Posterior cingulate gyrus (tissue), 11 donors: ENCODE measurements around the gene SLC26A6.
A peak's percentile ranks its signal among the peaks of the same experiment; 100 is the strongest.

Experiments used
- DNase-seq, 10 donors: peaks; one replicate each; pipeline versions ENCODE4 v3.0.0 to v3.0.0-alpha.2; 2020 to 2021; ENCODE audit warnings: mixed read lengths in 3 of 10
- intact Hi-C: fragments of 100-400 bp; cut with DNase I; formaldehyde crosslinking; loops from one replicate; pipeline ENCODE4 v1.15.1; 2023

Gene SLC26A6

DNA sequence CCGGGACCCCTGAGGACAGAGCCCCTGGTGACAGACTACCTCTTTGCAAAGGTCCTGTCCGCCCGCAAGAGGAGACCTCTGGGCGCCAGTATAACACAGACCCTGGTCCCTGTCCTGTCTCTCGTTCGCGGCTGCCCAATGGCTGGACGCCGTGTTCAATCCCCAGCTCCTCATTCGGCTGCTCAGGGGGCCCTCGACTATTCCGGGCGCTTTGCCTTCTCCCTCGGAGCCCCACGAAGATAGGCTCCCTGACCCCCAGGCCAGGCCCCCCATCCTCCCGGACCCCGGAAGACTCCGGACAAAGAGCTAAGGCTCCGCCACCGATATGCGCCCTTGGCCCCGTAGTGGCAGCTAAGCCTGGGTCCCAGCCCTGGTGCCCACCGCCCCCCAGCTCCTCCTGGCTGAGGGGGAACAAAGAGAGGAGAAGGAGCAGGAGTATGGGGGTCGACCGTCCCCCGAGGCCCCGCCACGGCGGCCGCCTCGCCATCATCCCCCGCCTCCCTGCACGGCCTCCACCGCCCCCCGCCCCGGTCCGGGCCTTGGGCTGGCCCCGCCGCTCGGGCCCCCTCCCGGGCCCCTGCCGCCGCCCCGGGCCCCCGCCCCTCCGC lies 27.0 kb upstream of the SLC26A6 start:
- intact Hi-C loops, result no loop called here
- peak in 5 of 10 donors; percentile 27 to 88 (median 51) for DNase-seq

DNA sequence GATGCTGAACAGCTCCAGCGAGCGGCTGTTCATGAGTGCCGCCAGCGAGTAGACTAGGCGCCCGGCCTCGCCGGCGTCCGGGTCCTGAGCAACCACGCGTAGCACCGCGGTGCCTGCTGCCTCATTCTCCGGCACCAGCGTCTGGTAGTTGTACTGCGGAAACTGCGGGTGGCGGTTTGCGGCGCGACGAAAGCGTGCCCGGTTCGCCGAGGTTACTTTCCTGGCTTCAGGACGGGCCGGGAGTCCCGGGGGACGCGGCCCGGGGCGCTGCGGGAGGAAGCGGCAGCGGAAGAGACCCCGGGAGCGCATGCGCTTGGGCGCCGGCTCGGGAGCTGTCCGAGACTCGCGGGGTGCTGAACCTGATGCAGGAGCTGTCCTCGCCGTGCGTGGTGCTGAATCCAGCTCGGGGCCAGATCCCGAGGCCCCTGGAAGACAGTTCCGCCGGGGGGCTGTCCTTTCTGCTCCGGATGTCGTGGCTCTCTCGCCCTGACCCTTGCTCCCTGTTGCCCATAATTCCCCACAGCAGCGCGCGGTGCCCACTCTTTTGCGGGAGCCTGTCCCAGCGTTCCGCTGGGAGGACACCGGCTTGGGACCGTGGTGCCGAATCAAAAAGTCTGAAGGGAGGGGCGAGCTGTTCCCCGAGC lies 26.4 kb upstream of the SLC26A6 start:
- peak; percentile 41 to 94 (median 68) for DNase-seq
- intact Hi-C loops, result no loop called here

DNA sequence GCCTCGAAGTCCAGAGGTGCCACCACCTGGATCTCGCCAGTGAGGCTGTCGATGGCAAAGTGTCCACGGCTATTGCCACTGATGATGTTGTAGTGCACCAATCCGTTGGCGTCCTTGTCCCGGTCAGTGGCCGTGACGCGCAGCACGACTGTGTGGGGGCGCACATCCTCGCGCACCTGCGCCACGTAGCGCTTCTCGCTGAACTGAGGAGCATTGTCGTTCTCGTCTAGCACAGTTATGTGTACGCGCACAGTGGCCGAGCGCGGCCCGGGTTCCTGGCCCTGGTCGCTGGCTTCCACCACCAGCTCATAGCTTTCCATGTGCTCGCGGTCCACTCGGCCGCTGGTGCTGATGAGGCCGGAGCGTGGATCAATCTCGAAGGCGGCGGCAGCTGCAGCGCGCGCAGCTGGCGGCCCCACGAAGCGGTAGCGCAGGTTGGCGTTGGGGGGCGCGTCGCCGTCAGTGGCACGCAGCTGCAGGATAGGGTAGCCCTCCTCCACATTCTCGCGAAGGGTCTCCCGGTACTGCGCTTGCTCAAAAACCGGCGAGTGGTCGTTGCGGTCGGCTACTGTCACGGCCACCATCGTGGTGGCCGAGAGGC lies 25.6 kb upstream of the SLC26A6 start:
- intact Hi-C loops, result no loop called here
- no peak for DNase-seq

DNA sequence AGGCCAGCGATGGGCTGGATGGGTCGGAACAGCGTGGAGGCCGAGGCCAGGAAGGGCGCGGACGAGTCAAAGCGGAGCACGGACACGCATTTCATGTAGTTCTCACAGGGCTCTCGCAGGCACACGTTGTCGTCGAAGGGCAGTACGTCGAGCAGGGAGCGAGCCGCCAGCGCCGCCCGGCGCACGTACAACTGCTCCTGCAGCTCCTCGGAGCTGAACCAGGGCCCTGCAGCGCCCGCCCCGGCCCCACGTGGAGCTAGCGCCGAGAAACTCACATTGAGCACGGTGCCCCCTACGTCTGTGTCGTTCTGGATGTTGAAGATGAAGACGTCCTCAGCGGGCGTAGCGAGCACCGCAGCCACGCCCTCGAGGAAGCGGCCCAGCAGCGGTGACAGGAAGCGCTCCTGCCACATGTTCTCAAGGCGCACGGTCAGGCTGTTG lies 21.6 kb upstream of the SLC26A6 start:
- intact Hi-C loops, result no loop called here
- peak in 1 of 10 donors; percentile 72 for DNase-seq

DNA sequence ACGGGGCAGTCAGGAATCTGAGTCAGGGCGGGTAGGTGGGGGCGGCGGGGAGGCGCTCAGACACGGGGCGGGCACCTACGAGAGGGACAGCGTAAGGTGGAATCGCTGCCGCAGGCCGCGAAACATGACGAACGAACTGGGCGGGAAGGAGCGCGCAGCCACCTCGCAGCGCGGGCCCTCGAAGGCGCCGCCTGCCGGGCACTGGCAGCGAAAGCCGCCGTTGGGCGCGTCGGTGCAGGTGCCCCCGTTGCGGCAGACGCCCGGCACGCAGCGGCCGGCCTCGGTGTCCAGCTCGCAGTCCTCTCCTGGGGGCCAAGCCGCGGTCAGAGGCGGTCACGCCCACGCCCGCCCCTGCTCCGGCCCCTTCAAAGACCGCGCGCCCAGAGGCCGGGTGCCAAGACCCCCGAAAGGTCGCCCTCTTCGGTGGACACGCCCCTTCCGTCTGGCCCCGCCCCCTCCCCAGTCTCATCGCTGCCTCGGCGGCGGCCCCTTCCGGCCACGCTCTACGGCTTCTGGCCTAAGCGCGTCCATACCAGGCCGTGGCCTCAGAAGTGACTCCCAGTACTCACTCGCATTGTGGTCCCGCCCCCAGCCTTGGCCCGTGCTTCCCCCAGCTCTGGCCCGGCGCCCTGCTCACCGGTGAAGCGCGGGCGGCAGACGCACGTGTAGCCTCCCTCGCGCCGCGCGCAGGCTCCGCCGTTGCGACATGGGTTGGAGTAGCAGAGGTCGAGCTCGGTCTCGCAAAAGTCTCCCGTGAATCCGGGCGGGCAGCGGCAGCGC lies 21.0 kb upstream of the SLC26A6 start:
- DNase-seq, result peak in 8 of 10 donors; percentile 29 to 92 (median 46)
- intact Hi-C loops, result no loop called here

DNA sequence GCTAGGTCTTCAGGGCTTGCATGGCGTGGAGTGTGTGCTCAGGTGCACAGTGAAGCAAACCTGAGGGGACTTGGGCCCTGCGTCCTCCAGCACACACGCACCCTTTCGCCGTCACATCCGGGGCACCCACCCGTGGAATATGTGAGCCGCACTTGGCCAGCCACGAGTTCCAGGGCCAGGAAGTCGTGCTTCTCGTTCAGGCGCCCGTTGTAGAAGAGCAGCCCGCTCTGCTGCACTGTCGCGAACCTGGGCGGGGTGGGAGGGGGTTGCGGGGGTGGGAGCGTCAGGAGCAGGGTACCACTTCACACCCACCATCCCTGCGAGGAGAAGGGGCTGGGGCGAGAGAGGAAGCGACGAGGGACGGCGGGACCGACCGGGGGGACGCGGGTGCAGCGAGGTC lies 20.3 kb upstream of the SLC26A6 start:
- DNase-seq, result no peak

DNA sequence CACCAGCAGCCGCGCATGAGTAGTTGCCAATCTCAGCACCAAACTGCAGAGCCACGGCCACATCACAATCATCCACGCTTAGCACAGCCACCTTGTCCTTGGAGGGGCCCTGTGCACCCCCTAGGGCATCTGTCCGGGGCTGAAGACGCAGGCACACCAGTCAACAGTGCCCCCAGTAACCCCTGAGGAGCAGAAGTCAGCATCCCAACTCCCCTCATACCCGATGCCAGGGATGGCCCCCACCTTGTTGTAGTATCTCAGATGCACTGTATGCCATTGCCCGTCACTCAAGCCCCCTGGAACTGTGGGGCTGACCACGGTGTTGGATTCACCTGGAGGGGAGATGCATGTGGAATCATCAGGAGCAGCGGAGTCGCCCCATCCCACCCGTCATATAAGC lies 19.8 kb upstream of the SLC26A6 start:
- intact Hi-C loops, result no loop called here
- peak in 1 of 10 donors; percentile 75 for DNase-seq

More for the DNA sequence above, 20.3 kb upstream of the SLC26A6 start:
- intact Hi-C loops, result no loop called here

DNA sequence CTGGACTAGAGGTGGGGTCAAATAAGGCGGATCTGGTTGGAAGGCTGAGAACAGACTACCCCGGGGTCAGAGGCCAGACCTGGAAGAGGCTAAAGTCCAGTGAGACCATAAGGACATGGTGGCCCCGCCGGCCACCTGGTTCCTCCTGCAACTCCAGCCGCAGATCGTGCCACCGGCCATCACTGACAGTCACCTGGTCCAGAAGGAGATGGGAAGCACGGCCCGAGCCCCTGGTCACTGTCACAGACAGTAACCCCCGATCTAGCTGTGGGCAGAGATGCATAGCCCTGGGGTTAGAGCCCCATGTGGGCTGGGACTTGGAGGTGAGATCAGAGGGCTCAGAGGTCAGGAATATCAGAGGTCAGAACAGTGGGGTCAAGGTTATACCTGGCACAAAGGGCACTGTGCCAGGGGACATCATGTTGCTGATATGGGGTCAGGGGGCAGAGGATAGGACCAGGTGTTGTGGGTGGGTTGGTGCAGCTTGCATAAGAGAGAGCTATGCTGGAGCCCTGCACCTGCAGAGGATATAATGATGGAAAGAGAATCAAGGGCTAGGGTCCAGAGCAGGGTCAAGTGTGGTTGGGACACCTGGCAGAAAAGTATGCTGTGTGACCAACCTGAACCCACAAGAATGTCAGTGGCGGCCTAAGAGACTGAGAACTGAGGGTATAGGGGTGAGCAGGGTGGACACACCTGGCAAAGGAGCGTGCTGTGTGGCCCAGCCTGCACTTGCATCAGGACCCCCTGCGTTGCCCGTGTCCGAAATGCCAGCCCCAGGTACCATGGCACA lies 17.9 kb upstream of the SLC26A6 start:
- DNase-seq, result peak in 1 of 10 donors; percentile 82
- intact Hi-C loops, result no loop called here

DNA sequence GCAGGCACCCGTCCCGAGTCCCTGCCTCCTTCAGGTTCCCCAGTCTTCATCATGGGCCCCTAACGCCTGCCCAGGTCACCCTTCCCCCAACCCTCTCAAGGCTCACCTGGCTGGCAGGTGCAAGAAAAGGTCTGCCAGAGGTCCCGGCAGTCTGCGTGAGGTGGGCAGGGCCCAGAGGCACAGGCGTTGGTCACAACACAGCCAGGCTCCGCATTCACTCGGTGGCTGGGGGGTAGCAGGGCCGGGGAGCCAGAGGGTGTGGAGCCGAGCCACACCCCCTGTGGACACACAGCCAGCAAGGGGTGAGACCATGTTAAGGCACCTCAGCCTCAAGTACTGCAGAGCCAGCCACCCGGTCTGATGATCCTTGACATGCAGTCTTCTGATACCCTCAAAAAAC lies 16.5 kb upstream of the SLC26A6 start:
- intact Hi-C loops, result no loop called here
- no peak for DNase-seq

DNA sequence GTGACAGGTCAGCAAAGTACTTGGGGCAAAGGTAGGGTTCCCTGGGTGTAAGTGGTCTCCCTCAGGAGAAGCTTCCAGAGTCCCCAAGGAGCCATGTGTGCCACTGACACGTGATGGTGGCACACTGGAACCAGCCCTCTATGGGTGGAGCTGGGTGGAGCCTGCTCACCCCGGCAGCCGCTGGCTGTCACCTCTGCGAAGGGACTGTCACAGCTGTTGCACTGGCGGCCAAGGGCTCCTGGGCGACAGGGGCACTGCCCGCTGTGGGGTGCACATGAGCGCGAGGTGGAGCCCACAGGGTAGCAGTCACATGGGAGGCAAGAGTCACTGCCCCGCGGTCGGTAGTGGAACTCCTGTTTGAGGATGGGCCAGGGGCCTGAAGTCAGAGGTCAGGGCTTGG lies 15.5 kb upstream of the SLC26A6 start:
- DNase-seq, result peak in 1 of 10 donors; percentile 59
- intact Hi-C loops, result no loop called here

DNA sequence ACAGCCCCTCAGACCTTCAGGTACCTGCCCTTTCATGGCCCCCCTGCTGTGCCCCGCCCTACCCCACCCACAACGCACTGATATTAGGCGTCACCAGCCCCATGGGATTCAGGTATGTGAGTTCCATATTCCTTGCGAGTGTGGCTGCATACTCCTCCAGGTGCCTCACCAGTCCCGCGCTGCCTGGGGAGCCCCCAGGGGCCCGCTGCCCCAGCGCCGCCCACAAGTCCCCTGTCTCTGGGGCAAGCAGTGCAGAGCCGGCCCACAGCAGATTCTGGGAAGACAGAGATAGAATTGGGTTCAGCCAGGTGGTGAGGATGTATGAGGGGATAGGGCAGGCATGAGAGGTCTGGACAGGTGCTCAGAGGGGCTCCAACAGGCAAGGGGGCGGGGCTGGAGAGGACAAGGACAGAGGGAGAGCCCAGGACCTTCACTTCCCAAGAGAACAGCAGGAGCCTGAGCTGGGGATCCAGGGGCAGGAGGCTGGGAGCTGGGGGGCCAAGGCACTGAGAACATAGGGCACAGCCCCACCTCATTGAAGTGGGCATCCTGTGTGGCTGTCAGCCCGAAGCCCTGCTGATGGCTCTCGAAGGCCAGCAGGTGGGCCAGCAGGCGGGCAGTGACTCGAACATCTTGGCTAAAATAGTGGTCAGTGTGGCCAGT lies 13.1 kb upstream of the SLC26A6 start:
- peak in 1 of 10 donors; percentile 76 for DNase-seq
- intact Hi-C loops, result no loop called here

DNA sequence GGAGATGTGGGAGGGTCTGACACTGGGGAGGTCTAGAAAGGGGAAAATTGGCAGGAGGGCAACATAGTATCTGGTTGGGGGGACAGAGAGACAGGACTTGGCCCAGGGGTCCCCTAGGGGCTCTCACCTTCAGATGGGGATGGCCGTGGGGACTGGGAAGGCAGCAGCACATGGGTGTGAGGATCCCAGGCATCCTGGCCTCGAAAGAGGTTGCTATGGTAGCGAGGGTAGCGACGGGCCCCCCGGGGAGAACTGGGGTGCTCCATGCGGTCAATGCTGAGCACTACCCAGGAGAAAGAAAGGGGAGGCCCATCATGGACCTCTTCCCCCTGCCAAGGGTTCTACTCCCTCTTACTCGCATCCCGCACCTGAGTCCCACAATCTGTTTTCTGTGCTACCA lies 12.5 kb upstream of the SLC26A6 start:
- peak in 1 of 10 donors; percentile 66 for DNase-seq
- intact Hi-C loops, result no loop called here

DNA sequence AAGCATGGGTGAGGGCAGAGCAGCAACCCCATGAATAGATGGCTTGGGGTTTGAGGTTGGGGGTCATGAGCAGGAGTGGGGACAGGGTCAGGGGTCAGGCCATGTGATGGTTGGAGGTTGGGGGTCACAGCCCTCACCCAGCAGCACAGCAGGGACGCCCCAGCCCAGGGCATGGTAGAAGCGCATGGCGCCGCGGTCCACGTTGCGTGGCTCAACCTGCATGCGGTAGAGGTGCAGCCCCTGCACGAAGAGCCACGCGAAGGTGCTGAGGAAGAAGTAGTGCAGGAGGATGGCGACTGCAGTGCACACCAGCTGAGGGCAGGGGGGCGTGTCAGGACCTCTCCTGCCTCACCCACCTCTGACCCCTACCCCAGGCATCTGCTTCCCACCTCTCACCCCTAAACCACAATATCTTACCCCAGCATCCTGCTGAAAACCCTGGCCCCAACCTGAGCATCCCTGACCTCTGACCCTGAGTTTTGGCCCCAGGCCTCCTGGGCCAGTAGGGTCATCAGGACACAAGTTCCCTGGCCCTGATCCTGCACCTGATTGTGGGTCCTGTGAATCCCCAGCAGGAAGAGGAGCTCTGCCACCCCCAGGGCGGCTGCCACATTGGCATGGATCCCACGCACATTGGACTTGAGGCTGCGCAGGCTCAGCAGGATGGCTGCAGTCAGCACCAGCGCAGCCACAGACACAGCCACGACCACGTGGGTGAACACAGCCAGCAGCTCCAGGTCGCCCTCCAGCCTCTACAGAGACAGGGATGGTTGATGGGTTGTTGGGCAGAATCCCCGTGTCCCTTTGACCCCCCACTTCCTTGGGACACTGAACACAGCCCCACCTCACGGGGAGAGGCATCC lies 9.9 kb upstream of the SLC26A6 start:
- intact Hi-C loops, result no loop called here
- DNase-seq, result peak in 3 of 10 donors; percentile 51 to 90 (median 83)

DNA sequence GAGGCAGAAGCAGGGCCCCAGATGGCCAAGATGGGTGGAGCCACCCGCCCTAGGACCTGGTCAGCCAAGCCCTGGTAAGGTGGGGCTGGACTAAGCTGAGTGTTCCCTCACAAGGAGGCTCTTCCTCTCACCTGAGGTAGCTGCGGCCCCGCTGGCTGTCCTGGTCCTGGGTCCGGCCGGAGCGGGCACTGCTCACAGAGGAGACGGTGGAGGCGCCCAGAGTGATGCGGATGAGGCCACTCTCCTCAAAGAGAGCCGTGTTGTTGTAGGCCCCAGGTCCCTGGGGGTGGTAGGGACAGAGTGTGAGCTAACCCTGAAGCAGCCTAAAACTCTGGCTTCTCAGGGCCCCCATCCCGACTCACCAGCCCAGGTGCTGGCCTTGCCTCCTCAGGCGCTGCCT lies 7.3 kb upstream of the SLC26A6 start:
- intact Hi-C loops, result no loop called here
- DNase-seq, result no peak

DNA sequence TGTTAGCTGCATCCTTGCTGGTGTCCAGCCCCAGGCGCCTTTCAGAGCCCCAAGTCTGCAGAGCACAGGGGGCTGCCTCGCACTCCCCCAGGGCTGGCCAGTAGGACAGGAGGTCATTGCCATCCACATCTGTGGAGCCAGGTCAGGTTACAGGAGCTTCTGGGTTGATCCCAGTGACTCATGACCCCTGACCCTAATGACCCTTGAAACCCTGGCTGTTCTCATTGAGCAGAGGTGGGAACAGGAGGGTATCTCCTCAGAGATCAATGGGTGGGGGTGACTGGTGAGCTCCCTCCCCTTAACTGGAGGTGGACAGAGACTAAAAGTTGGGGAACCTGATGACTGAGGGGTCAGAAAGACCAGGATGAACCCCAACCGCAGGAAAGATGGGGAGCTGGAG lies 6.1 kb upstream of the SLC26A6 start:
- DNase-seq, result no peak
- intact Hi-C loops, result no loop called here

DNA sequence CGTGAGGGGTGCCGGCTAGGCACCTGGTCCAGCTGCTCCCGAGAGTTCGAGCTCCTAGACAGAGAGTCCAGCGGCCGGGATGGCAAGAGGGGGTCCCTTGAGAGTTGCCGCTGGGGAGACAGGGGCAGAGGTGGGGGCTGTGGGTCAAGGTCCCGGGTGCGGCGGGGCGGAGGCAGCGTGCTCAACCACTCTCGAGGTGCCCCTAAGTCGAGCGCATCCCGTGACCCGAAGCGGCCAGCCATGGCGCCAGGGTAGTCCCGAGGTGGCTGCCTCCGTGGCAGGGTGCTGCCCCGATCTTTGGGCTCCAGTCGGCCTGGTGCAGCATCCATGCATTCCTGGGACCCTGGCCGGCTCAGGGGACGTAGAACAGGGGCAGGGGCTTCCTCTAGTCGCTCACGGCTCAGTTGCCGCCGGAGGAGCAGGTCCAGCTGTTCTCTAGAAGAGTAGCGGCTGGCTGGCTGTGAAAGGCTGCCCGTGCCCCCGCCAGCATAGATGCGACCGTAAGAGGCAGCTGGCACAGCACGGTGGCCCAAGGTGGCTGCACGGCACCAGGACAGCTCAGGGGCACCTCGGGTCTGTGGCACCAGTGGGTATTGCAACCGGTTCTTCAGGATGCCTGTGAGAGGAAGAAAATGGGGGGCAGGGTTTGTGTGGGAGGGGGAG lies 4.8 kb upstream of the SLC26A6 start:
- no peak for DNase-seq
- intact Hi-C loops, result no loop called here

DNA sequence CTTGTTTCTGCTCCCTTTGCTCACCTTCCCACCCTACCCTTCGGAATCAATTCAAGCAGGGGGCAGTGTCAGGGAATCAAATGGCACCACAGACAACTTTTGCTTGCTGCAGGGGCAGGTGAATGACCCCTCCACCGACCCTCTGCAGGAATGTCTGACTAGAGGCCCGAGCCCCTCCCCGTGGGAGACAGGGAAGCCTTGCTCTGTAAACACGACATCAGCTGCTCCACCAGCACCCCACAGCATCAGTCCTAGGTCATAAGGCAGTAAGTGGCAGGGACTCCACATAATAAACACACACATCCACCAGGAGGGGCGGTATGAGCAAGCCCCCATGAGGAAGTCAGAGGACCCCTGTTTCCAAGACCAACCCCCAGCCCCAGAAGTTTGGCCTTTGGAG lies 2.0 kb upstream of the SLC26A6 start:
- intact Hi-C loops, result no loop called here
- DNase-seq, result no peak

DNA sequence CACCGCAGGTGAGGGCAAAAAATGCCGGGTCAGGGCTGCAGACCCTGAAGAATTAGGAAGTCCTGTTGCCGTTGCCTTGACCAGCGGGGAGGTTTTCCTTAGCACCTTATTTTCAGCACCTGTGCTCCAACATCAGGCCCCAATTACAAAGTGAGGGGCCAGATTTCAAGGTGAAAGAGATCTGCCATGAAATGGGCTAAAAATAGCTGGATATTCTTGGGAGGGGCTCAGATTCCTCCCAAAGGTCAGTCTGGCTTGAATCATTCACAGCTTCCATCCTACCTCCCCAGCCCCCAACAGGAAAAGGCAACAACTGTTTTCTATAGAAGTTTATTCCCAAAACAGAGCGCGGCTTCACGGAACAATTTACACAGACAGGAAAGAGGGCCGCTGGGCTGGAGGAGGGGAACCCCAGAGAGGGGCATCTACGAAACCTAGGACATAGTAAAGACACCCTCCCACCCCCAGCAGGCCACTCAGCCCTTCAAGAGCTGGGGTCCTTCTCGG lies 941 bp upstream of the SLC26A6 start:
- no peak for DNase-seq
- intact Hi-C loops, result no loop called here
